ENCODE data around the gene CEP20. TPM values are rescaled to one million over a fixed set of nuclear protein-coding genes. Genes with fewer than 3 reads are reported as not detected.

Gene CEP20
- total and polyA plus RNA-seq, 12 donors = 15.2 to 63.8 (median 33.5) TPM

DNA sequence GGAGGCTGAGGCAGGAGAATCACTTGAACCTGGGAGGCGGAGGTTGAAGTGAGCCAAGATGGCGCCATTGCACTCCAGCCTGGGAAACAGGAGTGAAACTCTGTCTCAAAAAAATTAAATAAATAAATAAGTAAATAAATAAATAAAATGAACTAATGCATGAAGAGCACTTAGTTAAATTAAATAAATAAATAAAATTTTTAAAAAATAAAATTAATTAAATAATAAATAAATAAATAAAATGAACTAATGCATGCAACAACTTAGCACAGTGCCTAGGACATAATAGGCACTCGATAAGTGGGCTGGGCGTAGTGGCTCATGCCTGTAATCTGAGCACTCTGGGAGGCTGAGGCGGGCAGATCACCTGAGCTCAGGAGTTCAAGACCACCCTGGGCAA, 15.6 kb upstream of the CEP20 start:
- Histone ChIP-seq H3K9me3 (replicated peaks in 1 of 3) (no peaks in the 10 kb centered on the region), H3K36me3 (replicated peaks in 1 of 2) (no peaks in the 10 kb centered on the region), H3K4me1 (replicated peaks in 1 of 2) (no peaks in the 10 kb centered on the region), H3K27me3 (no peaks in the 10 kb centered on the region), H3K4me3 (no peak overlapping the region), H3K27ac (no peak overlapping the region)
- DNase-seq = no peak
- intact Hi-C loops (cut with DNase I) = no loop called here
- TF ChIP-seq POLR2A (IDR thresholded peaks at IDR 0.05) = no peak
- TF ChIP-seq, protein P1, sequence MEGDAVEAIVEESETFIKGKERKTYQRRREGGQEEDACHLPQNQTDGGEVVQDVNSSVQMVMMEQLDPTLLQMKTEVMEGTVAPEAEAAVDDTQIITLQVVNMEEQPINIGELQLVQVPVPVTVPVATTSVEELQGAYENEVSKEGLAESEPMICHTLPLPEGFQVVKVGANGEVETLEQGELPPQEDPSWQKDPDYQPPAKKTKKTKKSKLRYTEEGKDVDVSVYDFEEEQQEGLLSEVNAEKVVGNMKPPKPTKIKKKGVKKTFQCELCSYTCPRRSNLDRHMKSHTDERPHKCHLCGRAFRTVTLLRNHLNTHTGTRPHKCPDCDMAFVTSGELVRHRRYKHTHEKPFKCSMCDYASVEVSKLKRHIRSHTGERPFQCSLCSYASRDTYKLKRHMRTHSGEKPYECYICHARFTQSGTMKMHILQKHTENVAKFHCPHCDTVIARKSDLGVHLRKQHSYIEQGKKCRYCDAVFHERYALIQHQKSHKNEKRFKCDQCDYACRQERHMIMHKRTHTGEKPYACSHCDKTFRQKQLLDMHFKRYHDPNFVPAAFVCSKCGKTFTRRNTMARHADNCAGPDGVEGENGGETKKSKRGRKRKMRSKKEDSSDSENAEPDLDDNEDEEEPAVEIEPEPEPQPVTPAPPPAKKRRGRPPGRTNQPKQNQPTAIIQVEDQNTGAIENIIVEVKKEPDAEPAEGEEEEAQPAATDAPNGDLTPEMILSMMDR (IDR thresholded peaks at IDR 0.05) = no peak
- 93 to 98% (median 97%) methylated on average over 5 of the region's 5 CpGs for WGBS, 4 donors

- intact Hi-C loops (cut with DNase I) = no loop called here
- H3K9me3 ChIP-seq (replicated peaks in 1 of 3) = no peaks in the 10 kb centered on the region
Observed at GRCh38 chr16:15900901-15901500, 12.6 kb upstream of the CEP20 start.

DNA sequence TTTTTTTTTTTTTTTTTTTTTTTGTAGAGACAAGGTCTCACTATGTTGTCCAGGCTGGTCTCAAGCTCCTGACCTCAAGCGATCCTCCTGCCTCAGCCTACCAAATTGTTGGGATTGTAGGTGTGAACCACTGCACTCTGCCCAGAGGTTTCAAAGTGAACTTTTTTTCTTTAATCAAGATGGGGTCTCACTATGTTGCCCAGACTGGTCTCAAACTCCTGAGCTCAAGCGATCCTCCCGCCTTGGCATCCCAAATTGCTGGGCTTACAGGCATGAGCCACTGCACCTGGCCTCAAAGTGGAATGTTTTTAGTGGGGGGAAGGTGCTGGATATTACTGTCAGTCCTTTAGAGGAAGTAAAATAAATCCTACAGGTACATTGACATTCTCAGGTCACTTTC, 12.0 kb upstream of the CEP20 start:
- 91 to 95% (median 94%) methylated on average over 3 of the region's 3 CpGs for WGBS, 4 donors
- Histone ChIP-seq H3K4me3 (no peak overlapping the region), H3K36me3 (replicated peaks in 1 of 2) (no peaks in the 10 kb centered on the region), H3K27me3 (no peaks in the 10 kb centered on the region), H3K9me3 (replicated peaks in 1 of 3) (no peaks in the 10 kb centered on the region), H3K27ac (no peak overlapping the region), H3K4me1 (replicated peaks in 1 of 2) (no peaks in the 10 kb centered on the region)
- intact Hi-C loops (cut with DNase I) = no loop called here
- TF ChIP-seq, protein P1 (IDR thresholded peaks at IDR 0.05) = no peak
- no peak for TF ChIP-seq POLR2A (IDR thresholded peaks at IDR 0.05)
- no peak for DNase-seq

More at GRCh38 chr16:15900901-15901500, 12.6 kb upstream of the CEP20 start:
- Histone ChIP-seq H3K27me3 (no peaks in the 10 kb centered on the region), H3K4me1 (replicated peaks in 1 of 2) (no peaks in the 10 kb centered on the region), H3K27ac (no peak overlapping the region), H3K36me3 (replicated peaks in 1 of 2) (no peaks in the 10 kb centered on the region), H3K4me3 (no peak overlapping the region)
- WGBS, 4 donors = 34 to 56% (median 44%) methylated on average over 6 of the region's 6 CpGs
- DNase-seq = peak in 1 of 7 donors; percentile 27
- no peak for TF ChIP-seq POLR2A (IDR thresholded peaks at IDR 0.05)
- TF ChIP-seq, protein P1 (IDR thresholded peaks at IDR 0.05) = no peak

GRCh38 chr16:15899538-15900100, 11.2 kb upstream of the CEP20 start:
- TF ChIP-seq, protein P1 (IDR thresholded peaks at IDR 0.05) = no peak
- TF ChIP-seq POLR2A (IDR thresholded peaks at IDR 0.05) = no peak
- Histone ChIP-seq H3K36me3 (replicated peaks in 1 of 2) (no peaks in the 10 kb centered on the region), H3K27me3 (no peaks in the 10 kb centered on the region), H3K9me3 (replicated peaks in 1 of 3) (no peaks in the 10 kb centered on the region), H3K27ac (peak overlapping the region in 1 of 5 donors; percentile 25), H3K4me3 (no peak overlapping the region), H3K4me1 (replicated peaks in 1 of 2) (no peaks in the 10 kb centered on the region)
- WGBS, 4 donors = 35 to 50% (median 44%) methylated on average over 8 to 9 of the region's 9 CpGs
- intact Hi-C loops (cut with DNase I) = no loop called here
- peak; percentile 33 to 73 (median 60) for DNase-seq

Measured in adrenal gland (tissue), 12 donors.